Spinal cord (tissue), 10 donors: ENCODE results near the gene ARHGEF39. TPM values are rescaled to one million over a fixed set of nuclear protein-coding genes. Genes with fewer than 3 reads are reported as not detected.

Source experiments
- DNase-seq, 6 donors: peaks; one replicate each; pipeline versions ENCODE4 v3.0.0 to v3.0.0-alpha.2; 2013 to 2015; ENCODE audit warnings: low spot score in 6 of 6, low read depth in 4 of 6
- H3K27ac ChIP-seq: one replicate; pipeline ENCODE4 v1.5.1; 2013; ENCODE audit warnings: low read depth, low read length, control low read depth
- H3K27me3 ChIP-seq: one replicate; pipeline ENCODE4 v1.6.1; 2013; ENCODE audit warnings: low read length; ENCODE audit not compliant: control insufficient read depth, insufficient read depth
- H3K36me3 ChIP-seq: one replicate; pipeline ENCODE4 v1.6.1; 2013; ENCODE audit warnings: low read length; ENCODE audit not compliant: control insufficient read depth, insufficient read depth
- H3K4me1 ChIP-seq: one replicate; pipeline ENCODE4 v1.6.1; 2013; ENCODE audit warnings: low read length; ENCODE audit not compliant: control insufficient read depth, insufficient read depth
- H3K4me3 ChIP-seq: one replicate; pipeline ENCODE4 v1.5.1; 2013; ENCODE audit warnings: low read depth, low read length, control low read depth
- H3K9me3 ChIP-seq: one replicate; pipeline ENCODE4 v1.6.1; 2013; ENCODE audit warnings: low read length; ENCODE audit not compliant: control insufficient read depth, insufficient read depth
- WGBS: methylation state at CpG from one replicate; pipeline ENCODE4 v1.1.5; 2013; ENCODE audit warnings: missing lambda C conversion rate; ENCODE audit not compliant: insufficient coverage; 5-methylcytosine and 5-hydroxymethylcytosine counted together
- long read RNA-seq, 4 donors: transcript quantifications; one replicate each; lab custom pipeline, GENCODE V29; 2026
- polyA plus RNA-seq, 2 donors: library from polyadenylated mRNA; unstranded; fragments of 120-200 nt; gene quantifications; one replicate each; pipeline ENCODE4 v1.2.1, GENCODE V29; 2013; ENCODE audit not compliant: insufficient read length in 2 of 2
- total RNA-seq, 2 donors: library from RNA; depleted of rRNA in 1 of 2; stranded (reverse); fragments of 120-200 nt in 1 of 2; fragments of >200 nt in 1 of 2; gene quantifications; one replicate each; pipeline versions ENCODE4 v1.2.3 to v1.2.4, GENCODE V29; 2013 to 2014
- donor health status: healthy.

Gene ARHGEF39, protein sequence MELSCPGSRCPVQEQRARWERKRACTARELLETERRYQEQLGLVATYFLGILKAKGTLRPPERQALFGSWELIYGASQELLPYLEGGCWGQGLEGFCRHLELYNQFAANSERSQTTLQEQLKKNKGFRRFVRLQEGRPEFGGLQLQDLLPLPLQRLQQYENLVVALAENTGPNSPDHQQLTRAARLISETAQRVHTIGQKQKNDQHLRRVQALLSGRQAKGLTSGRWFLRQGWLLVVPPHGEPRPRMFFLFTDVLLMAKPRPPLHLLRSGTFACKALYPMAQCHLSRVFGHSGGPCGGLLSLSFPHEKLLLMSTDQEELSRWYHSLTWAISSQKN
- 1 to 10 TPM in 1 of 2 donors, under 1 TPM in 1; 0.79 to 1.5 TPM for total RNA-seq
- polyA plus RNA-seq, result 1 to 10 TPM; 3.2 to 4.5 TPM
- long read RNA-seq, donor 1, result 0 reads
- long read RNA-seq, donor 2, result 0 reads
- long read RNA-seq, donor 3, result 0 reads
- long read RNA-seq, donor 4, partial matches to known transcripts, result 0 of 3 reads
- long read RNA-seq, donor 4, other reads (novel, unspliced or antisense), result 0 of 3 reads

DNA sequence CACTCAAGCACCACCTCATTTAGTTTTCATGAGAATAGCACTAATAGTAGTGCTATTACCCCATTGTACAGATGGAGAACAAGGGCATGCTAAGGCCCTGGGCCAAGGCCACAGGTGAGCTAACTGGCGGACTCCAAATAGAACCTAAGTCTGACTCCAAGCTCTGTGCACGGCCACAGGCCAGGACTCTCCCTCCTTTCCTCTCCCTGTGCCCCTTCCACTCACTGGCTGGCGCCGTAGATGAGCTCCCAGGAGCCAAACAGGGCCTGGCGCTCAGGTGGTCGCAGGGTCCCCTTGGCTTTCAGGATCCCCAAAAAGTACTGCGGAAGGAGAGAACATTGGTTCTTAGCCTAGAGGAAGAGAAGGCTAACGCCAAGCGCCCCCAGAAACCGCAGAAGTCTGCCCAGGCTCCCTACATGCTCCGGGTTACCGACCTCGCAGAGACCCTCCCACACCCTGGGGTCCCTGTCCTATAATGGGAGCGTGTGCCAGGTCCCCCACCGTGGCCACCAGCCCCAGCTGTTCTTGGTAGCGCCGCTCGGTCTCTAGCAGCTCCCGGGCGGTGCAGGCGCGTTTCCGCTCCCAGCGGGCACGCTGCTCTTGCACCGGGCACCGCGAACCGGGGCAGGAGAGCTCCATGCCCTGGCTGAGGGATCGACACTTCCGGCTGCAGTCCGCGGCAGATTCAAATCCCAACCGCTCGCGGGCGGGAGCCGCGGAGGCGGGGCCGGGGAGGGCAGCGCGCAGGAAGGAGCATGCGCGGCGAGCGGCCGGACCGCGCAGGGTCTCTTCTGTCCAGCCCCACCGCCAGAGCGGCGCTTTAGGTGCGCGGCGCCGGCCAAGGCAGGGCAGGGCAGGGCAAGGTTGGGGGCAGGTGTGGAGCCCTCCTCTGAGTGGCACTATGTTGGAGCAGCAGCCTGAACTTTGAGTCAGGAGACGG lies at the start of gene ARHGEF39:
TSS of gene ARHGEF39 (minus strand) at position 665 of the 940 bp plus-strand sequence. CDS start at position 639, 26 bp downstream.
- DNase-seq, result peak in 4 of 6 donors; percentile 43 to 92 (median 79)
- peak within 1 kb of the TSS; percentile 70 for H3K4me3 ChIP-seq
- no peaks in the 10 kb centered on the region for H3K27me3 ChIP-seq
- H3K4me1 ChIP-seq, result peaks cover 15% of the 10 kb centered on the region
- WGBS, result 4% methylated on average over 58 of the region's 58 CpGs
- peak within 1 kb of the TSS; percentile 78 for H3K27ac ChIP-seq
- no peaks in the 10 kb centered on the region for H3K9me3 ChIP-seq
- H3K36me3 ChIP-seq, result peaks cover 19% of the 10 kb centered on the region

DNA sequence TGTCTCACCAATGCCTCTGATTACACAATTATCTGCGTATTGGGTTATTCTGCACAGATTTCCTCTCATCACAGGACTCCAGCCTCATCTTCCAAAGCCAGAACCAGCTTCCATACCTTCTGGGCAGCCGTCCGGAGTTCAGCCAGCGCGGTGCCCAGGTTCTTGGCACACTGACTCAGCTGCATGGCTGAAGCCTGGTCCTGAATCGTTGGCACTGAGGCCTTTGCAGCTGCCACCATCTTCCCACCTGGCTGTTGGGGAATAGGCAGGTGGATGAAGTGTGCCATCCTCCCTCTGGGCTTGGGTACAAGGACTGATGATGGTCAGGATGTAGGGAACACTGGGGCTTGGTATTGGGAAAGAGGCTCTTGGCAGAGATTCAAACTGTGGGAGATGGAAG lies 49.1 kb upstream of the ARHGEF39 start:
- H3K36me3 ChIP-seq, result peaks cover 96% of the 10 kb centered on the region
- DNase-seq, result no peak
- H3K9me3 ChIP-seq, result no peaks in the 10 kb centered on the region
- H3K27ac ChIP-seq, result no peak overlapping the region
- no peaks in the 10 kb centered on the region for H3K27me3 ChIP-seq
- no peak overlapping the region for H3K4me3 ChIP-seq
- no peaks in the 10 kb centered on the region for H3K4me1 ChIP-seq
- WGBS, result 90% methylated on average over 6 of the region's 6 CpGs

DNA sequence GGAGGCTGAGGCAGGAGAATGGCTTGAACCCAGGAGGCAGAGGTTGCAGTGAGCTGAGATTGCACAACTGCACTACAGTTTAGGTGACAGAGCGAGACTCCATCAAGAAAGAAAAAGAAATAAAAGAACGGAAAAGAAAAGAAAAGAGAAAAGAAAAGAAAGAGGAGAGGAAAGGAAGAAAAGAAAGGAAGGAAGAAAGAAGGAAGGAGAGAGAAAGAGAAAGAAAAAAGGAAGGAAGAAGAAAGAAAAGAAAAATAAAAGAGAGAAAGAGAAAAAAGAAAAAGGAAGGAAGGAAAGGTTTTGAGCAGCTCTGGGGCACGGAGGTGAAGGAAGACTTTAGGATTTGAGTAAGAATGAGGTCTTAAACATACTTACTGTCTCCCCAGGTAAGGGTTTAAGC lies 48.6 kb upstream of the ARHGEF39 start:
- H3K27ac ChIP-seq, result no peak overlapping the region
- no peak for DNase-seq
- no peak overlapping the region for H3K4me3 ChIP-seq
- WGBS, result 93% methylated on average over 3 of the region's 3 CpGs
- no peaks in the 10 kb centered on the region for H3K9me3 ChIP-seq
- H3K36me3 ChIP-seq, result peaks cover 94% of the 10 kb centered on the region
- no peaks in the 10 kb centered on the region for H3K27me3 ChIP-seq
- H3K4me1 ChIP-seq, result no peaks in the 10 kb centered on the region

DNA sequence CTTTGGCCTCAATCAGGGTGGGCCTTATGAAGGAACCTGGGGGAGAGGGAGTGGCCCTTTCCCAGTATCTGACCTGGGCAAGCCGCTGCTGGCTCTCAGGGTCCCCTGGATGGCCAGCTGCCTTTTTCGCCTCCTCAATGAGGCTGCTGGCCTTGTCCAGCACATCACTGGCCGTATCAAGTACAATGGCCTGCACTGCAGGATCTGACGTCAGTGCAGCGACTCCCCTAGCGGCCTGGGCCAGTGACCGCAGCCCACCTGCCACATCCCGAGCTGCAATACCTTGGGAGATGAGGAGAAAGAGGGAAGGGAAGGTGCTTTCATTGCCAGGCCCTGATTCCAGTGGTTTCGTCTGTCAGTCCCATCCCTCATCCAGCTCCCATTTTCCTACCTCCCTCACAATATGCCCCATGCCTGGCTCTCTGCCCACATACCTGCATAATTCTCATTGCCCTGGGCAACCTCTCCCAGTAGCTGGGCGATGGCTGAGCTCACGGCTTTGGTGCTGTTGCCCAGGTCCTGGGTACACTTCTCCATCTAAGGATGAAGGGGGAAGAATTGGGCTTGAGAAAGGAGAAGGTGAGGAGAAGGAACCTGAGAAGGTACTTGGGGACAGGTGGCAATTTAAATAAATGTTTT lies 47.9 kb upstream of the ARHGEF39 start:
- H3K4me1 ChIP-seq, result no peaks in the 10 kb centered on the region
- 66% methylated on average over 7 of the region's 11 CpGs for WGBS
- DNase-seq, result no peak
- H3K27ac ChIP-seq, result no peak overlapping the region
- no peaks in the 10 kb centered on the region for H3K9me3 ChIP-seq
- peaks cover 93% of the 10 kb centered on the region for H3K36me3 ChIP-seq
- H3K27me3 ChIP-seq, result no peaks in the 10 kb centered on the region
- H3K4me3 ChIP-seq, result no peak overlapping the region

DNA sequence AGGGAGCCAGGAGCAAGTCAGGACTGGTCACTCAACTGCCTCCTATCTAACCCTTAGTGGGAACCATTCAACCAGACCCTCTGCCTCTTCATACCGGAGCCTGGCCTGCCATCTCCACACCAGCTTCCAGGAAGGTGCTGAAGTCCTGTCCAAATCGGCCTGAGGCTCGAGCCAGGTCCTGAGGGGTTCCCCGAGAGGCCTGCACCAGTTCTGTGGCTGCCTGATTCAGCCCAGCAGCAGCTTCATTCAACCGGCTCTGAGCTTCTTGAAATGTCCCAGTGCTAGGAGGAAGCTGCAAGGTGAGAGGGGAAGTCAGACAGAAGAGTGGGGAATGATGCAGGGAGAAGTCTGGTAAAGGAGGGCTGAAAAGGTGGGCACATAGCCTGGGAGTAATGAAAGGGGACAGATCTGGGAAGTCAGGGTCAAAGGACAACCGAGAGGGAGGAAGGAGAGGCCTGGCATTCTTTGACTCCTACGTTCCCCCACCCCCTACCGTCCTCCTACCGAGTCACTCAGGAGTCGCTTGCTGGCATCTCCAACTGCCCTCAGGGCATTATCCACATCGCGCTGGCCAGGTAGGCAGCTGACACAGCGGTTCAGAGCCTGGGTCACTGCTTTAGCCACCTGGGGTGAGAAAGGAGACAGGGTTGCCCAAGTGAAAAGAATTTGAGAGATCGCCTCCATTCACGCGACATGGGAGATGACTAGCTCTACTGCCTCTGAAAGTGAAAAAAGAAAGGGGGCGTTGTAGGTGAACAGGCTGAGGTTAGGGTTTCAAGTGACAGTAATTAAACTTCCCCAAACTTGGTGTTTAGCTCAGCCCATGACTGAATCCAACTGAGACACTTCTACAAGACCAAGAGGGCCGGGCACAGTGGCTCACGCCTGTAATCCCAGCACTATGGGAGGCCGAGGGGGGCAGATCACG lies 46.8 kb upstream of the ARHGEF39 start:
- Histone ChIP-seq H3K4me1 (no peaks in the 10 kb centered on the region), H3K27ac (no peak overlapping the region), H3K36me3 (peaks cover 93% of the 10 kb centered on the region), H3K27me3 (no peaks in the 10 kb centered on the region), H3K9me3 (no peaks in the 10 kb centered on the region), H3K4me3 (no peak overlapping the region)
- WGBS, result 93% methylated on average over 13 of the region's 21 CpGs
- no peak for DNase-seq

DNA sequence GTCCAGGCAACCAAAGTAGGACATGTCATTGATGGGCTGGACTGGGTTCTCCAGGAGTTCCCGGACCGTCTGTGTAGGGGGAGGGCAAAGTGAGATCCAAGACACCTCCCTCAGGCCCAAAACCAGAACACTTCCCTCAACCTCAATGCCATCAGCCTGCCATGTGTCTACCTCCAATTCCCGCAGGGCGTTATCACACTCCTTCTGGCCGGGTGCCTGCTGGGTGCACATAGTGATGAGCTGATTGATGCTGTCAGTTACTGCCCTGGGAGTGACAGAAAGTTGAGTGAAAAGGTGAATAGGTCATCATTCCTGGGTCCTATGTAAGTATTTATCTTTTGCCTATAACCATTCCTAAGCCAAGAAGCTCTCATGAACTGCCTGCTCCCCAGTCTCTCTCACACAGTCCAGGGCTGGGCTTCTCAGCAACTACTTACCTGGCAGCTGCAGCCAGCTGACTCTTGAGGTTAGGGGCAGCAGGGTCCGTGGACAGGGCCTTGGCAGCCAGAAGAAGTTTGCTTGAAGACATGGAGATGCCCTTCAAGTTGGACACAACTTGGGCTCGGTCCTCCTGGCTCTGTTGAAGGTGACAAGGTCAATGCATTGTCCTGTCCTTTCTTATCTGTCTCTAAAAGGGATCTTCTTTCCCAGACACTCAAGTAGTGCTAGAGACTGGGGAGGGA lies 46.0 kb upstream of the ARHGEF39 start:
- peaks cover 93% of the 10 kb centered on the region for H3K36me3 ChIP-seq
- no peak overlapping the region for H3K27ac ChIP-seq

DNA sequence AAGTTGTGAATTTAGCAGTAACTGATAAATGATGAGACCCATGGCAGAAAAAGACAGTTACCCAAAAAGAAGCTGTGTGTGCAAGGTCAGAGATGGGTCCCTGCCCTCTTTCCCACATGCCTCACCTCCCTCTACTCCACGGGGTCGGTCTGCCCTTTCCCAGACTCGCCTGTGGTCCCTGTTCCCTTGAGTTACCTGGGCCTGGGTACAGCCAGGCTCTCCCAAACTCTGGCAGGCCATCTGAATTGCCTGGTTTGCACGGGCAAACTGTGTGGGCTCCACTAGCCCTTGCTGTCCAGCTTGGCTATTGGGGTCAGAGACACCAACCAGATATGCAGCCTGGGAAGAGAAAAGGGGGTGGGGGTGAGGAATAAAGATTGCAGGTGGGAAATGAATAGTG lies 43.2 kb upstream of the ARHGEF39 start:
- Histone ChIP-seq H3K27ac (no peak overlapping the region), H3K4me1 (no peaks in the 10 kb centered on the region), H3K4me3 (no peak overlapping the region), H3K27me3 (no peaks in the 10 kb centered on the region), H3K9me3 (no peaks in the 10 kb centered on the region), H3K36me3 (peaks cover 96% of the 10 kb centered on the region)
- DNase-seq, result no peak
- WGBS, result 97% methylated on average over 4 of the region's 4 CpGs

More for the DNA sequence above, 46.0 kb upstream of the ARHGEF39 start:
- no peak overlapping the region for H3K4me3 ChIP-seq
- H3K9me3 ChIP-seq, result no peaks in the 10 kb centered on the region
- WGBS, result 100% methylated on average over 1 of the region's 7 CpGs
- no peak for DNase-seq
- no peaks in the 10 kb centered on the region for H3K27me3 ChIP-seq
- no peaks in the 10 kb centered on the region for H3K4me1 ChIP-seq

DNA sequence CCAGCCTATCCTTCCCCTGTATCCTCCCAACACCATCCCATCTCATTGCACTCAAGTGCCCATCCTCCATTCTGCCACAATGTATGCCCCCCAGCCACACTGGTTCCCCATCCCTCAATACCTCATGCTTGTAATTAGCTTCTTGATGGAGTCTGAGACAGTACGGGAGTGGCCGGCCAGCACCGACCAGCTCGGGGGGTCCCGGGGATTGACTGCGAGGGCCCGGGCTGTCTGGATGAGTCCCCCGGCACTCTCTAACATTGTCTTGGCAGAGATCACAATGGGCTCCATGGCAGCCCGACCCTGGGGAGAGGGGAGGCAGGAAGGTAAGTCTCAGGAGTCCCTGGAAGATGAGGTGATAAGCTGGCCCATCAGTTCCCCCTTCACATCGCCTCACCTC lies 42.0 kb upstream of the ARHGEF39 start:
- WGBS, result 96% methylated on average over 6 of the region's 10 CpGs
- DNase-seq, result no peak

More for the DNA sequence above, 42.0 kb upstream of the ARHGEF39 start:
- H3K27me3 ChIP-seq, result no peaks in the 10 kb centered on the region
- H3K27ac ChIP-seq, result no peak overlapping the region
- no peaks in the 10 kb centered on the region for H3K9me3 ChIP-seq
- H3K4me1 ChIP-seq, result no peaks in the 10 kb centered on the region
- H3K36me3 ChIP-seq, result peaks cover 96% of the 10 kb centered on the region
- no peak overlapping the region for H3K4me3 ChIP-seq
